SIG-M5 treated with dmso at 0.1 percent for 504 hours (cell line): ENCODE results near the gene TRAK2.

Experiments used
- DNase-seq: peaks from one replicate; lab custom pipeline; 2025; ENCODE audit not compliant: unreplicated experiment; lab: John Stamatoyannopoulos, UW

Gene TRAK2

DNA sequence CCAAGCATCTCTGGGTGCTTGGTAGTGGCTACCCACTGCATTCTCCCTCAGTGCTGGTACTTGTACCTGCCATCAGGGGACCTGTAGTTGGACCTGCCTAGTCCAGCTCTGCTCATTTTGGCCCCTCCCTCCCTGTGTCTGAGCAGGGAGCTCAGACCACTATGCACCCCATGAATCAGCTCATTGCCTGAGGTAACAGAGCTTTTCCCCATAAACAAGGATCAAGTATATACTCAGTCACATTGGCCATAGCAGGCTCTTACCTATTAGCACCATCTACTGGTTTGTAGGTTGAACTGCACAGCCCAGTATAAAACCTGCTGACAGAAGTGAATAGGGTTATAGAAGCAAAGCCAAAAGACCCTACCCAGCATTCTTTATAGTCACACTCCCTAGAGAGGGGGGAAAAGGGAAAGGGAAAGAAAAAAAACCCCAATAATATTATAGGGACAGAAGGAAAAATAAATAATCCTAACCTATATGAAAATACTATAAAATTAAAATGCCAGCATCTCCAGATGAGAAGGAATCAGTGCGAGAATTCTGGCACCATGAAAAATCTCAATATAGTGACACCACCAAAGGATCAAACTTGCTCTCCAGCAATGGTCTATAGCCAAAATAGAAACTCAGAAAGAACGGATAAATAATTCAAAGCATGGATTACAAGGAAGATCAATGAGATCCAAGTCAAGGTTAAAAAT lies 87.2 kb downstream of the TRAK2 start:
- peak; percentile 66 for DNase-seq

DNA sequence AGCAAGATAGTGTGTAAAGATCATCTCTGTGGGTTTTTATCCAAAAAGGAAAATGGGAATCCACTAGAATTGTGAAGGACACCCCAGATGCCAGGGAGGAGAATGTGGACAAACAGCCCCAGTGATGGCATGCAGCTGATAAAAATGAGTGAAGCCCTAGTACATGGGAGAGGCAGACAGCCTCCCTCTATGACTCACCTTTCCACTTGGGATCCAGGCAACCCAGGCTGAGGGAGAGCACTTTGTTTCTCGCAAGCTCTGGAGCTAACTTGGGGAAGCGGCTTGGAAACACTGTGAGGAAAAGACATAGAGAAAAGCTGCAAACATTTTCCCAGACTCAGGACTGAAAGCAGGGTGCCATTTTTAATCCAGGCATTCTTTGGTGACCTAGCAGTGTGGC lies 88.9 kb downstream of the TRAK2 start:
- no peak for DNase-seq

DNA sequence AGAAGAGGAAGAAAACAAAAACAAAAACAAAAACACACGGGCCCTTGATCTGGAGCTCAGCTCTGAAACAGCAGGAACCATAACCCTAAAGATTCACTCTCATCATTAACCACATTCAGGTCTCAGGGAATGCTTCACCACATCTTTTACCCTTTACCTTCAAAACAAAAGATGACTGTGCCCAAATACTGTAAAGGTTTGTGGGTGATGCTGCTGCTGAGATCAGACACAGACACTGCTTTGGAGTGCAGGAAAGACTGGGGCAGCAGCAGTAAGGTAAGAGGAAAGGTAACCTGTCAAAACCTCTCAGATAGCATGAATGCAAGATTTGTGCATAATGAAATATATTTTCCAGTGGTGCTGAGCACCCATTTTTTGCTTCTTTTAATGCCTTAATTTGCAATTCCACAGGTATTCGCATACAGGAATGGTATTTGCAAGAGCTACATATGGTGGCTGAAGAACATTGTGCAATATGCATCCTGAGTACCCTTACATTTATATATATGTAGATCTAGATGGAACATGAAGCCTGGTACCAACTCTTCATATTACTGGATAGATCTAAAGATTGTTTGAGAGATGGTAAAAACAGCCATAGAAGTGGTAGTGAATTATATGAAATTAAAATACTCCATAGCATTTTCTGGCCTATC lies 90.1 kb downstream of the TRAK2 start:
- DNase-seq, result no peak

DNA sequence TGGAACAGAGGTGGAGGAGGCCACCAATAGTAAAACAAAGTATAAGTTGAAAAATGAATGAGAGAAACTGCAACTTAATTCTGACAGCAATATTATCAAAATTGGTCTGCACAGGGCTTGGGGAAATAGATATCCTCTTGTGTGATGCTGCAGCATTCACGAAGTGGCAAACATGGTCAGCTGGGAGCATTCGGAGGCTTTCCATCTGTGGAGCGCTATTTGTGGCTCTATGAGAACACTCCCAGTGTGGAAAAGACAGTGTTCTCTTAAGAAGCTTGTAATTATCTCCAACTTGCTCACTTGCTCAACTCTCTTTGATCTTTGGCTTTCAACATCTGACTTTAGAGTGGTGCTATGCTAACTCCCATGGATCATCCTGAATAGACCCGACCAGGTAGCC lies 91.0 kb downstream of the TRAK2 start:
- no peak for DNase-seq

DNA sequence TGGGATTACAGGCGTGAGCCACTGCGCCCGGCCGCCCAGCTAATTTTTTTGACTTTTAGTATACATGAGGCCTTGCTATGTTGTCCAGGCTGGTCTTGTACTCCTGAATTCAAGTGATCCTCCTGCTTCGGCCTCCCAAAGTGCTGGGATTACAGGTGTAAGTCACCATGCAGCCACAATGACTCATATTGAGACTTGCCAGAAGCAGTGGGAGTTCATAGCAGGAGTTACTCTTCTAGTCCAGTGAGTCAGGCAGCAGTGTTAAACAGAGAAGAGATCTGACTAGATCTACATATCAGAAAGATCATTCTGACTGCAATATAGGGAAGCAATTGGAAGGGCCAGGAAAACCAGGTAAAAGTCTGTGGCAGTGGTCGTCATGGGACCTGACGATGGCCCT lies 92.6 kb downstream of the TRAK2 start:
- DNase-seq, result no peak

DNA sequence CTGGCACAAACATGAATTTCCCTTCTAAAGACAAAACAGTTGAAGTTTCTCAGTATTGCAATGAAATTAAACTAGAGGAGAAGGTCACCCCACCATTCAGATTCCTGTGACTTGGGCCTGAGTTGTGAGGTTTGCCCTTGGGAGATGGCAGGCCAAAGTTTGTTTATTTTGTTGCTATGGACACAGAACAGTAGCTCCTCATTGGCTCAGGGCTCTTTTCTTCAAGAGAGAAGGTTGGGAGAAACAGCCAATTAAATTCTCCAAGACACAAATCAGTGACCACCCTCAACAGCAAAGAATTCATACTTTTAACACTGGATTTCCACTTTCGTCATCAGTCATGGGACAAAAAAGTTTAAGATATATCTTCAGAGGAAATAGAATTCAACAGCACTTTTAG lies 94.0 kb downstream of the TRAK2 start, which contains the start of gene FLACC1:
Gene FLACC1 (minus strand): TSS at position 125 of the 400 bp plus-strand sequence. CDS start 5,941 bp downstream, outside the sequence.
- DNase-seq, result peak; percentile 45

DNA sequence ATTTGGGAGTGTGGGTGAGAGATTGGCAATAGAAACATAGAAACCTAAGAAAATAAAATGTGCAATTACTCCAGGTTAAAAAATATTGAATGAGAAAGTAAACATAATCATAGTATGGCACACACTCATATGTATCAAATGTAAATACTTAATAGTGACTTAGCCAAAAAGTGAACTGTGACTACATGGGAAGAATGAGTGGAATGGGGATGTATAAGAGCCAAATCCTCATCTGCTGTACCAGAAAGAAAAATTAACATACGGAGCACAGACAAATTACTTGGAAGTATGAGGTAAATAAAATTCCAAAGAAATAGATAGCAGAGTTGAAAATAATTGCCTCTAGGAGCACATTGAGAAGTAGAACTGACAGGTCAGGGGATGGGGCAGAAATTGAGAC lies 98.1 kb downstream of the TRAK2 start:
- DNase-seq, result no peak

DNA sequence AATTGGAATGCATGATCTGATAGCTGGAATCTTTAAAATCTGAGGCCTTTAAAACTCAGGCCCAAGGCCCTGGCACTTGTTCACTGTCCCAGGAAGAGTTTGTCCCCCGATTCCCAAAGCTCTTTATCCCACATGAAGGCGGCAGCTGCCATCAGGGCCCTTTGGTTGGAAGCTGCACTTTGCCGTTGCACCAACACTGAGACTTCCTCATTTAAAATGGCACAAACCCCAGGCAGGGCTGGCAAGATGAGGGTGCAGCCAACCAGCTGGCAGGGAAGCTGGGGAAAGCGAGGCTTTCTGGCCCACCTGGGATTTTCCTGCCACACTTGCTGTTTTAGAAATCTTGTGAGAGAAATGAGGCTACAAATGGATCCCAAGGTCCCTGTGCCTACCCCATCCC lies 100.4 kb downstream of the TRAK2 start:
- no peak for DNase-seq

DNA sequence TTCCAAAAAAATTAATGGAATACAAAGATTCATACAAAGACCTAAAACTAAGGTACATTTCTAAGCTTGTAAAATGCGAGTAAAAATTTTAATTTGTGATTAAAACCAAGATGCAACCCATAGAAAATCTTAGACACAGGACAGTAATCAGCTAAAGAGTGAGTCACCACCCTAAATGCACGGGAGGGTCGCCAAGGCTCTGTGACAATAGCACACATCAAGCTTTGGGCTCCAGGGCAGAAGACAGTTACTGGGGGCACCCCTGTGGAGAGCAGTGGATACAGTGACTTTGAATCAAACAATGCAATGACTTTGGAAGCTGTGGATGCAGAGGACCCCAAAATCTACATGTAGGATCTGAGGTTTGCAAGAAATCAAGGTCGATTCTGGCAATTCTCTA lies 101.7 kb downstream of the TRAK2 start:
- DNase-seq, result no peak

DNA sequence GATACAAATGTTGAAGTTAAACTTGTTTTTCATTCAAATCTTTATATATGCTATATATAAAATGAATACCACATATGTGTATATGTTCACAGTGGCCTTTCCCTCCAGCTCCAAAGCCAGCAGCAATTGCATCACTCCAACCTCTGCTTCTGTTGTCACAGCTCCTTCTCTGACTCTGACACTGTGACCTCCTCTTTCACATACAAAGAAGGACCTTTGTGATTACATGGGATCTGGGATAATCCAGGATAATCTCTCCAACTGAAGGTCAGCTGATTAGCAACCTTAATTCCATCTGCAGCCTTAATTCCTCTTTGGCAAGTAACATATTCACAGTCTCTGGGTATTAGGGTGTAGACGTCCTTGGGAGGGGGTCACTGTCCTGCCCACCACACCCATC lies 102.5 kb downstream of the TRAK2 start:
- no peak for DNase-seq

DNA sequence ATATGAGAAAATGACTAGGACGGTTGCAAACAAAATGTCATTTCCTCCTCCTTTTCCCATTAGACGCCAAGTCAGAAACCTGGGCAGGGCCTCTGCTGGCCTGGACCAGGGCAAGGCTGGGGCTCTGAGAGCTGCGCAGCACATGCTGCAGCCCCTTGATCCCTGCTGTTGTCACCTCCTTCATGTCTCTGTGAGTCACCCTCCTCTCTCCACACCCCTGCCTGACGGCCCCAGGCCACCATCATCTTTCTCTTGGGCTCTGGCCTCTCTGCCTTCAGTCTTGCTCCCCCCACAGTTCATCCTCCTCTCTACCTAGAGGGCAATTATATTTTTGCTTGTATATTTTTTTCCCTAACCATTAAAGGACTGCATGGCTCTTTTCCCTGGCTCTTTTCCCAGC lies 104.1 kb downstream of the TRAK2 start:
- no peak for DNase-seq

DNA sequence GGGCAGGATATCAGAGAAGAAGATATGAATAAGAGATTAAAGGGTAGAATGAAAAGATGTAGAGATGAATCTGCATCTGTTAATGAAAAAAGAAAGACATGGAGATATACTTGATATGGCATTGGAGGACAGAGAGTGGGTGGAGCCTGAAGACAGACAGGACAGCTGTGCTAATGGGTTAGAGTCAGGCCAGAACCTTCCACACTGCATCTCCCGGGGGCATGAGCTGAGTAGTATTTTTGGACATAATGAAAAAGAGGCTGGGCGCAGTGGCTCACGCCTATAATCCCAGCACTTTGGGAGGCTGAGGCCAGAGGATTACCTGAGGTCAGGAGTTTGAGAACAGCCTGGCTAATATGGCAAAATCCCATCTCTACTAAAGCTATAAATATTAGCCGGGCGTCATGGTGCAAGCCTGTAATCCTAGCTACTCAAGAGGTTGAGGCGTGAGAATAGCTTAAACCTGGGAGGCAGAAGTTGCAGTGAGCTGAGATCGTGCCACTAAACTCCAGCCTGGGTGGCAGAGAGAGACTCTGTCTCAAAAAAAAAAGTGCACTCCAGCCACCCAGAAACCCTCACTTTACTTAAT lies 105.5 kb downstream of the TRAK2 start:
- DNase-seq, result no peak

DNA sequence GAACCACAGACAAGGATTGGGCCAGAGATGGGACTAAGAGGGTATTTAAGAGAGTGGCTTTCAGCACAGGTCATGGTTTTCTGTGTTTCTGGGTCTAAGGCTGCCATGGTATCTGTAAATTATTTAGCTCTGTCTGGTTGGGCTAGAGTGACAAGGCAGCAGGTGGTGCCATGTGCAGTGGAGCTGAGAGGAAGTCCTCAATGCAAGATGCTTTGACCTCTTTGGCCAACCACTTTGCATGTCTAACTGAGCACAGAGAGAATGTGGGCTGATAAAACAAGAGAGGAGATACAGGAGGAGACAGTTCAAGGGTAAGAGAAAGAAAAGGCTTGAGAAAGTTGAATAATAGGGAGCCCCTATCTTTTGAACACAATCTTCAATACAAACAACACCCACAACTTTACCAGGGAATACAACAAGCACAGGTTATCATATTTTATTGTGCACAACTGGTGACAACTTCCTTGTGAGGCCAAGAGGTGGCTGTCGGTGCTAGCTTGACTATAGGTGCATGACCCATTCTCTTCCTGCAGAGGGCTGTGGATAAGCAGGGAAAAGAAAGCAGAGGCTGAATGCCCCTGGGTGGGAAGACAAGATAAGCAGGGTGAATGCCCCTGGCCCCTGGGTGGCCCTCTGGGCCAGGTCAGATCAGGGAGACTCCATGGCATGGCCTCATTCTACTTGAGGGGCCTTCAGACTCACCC lies 106.4 kb downstream of the TRAK2 start:
- DNase-seq, result peak; percentile 7

DNA sequence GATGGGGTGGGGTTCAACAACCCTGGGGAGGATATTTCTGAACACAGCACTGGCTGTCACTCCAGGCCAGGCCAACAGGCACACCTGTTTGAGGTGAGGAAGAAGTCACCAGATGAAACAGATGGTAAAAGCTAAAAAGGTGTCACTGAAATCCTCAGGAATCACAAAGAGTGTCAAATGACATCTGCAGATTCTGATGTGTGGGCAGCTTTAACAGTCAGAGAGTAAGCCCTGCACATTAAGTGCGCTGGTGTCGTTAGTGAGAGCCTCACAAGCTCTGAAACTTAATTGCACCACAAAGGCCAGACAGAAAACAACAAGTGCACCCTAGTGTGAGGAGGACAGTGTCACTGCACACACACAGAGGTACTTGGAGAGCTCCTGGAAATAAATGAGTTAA lies 107.7 kb downstream of the TRAK2 start:
- no peak for DNase-seq

DNA sequence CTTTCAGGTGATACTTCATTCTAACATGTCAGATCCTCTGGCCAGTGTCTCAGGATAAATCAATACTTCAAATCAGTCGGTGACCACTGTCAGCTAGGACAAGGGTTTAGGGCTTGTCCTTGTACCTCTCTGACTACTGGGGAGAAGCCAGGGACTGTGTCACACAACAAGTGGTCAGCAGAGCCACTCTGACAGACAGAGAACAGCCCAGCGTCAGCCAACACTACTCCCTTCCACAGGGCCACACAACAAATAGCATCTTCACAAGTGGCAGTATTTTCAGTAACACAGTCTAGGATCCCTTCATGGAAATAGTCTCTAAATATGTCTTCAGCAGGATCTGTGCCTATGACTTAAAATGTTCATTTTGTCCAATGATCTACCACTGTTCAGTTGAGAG lies 108.3 kb downstream of the TRAK2 start:
- no peak for DNase-seq

DNA sequence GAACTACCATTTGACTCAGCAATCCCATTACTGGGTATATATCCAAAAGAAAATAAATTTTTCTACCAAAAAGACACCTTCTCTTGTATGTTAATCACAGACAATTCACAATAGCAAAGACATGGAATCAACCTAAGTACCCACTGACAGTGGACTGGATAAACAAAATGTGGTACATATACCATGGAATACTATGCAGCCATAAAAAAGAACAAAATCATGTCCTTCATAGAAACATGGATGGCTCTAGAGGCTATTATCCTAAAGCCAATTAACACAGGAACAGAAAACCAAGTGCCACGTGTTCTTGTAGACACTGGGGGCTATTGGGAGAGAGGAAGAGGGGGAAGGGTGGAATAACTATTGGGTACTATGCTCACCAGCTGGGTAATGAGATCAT lies 121.8 kb downstream of the TRAK2 start:
- DNase-seq, result no peak

DNA sequence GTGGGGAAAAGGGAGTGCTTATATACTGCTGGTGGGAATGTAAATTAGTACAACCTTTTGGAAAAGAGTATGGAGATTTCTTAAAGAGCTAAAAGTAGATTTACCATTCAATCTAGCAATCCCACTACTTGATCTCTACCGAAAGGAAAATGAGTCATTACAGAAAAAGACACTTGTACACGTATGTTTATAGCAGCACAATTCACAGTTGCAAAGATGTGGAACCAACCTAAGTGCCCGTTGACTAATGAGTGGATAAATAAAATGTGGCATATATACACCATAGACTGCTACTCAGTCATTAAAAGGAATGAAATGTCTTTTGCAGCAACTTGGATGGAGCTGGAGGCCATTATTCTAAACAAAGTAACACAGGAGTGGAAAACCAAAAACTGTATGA lies 123.6 kb downstream of the TRAK2 start:
- no peak for DNase-seq
